Mammary epithelial cell (primary cell): ENCODE data around the gene GSTM3.

ENCODE experiments used
- CTCF ChIP-seq, 2 donors: IDR thresholded peaks in 1 of 2; conservative IDR thresholded peaks in 1 of 2; 2 replicates each; pipeline ENCODE4 v1.5.1; 2011 to 2012; ENCODE audit warnings: inconsistent platforms in 2 of 2, low read length in 2 of 2, mild to moderate bottlenecking in 2 of 2, control low read depth in 1 of 2, low read depth in 1 of 2; ENCODE audit not compliant: insufficient read depth in 1 of 2; ENCODE audit errors: extremely low read depth in 1 of 2
- EZH2 ChIP-seq: IDR thresholded peaks from 2 replicates; pipeline ENCODE4 v1.6.1; 2012; ENCODE audit warnings: low read length, inconsistent platforms, borderline replicate concordance

- TF ChIP-seq CTCF (conservative IDR thresholded peaks at IDR 0.05 in 1 of 2, IDR thresholded peaks at IDR 0.05 in 1 of 2; ENCODE audit: extremely low read depth in 1 of 2, insufficient read depth in 1 of 2, low read depth in 1 of 2, low read length in 2 of 2) (no peak), EZH2 (no peak)
These were observed 12.0 kb downstream of the GSTM3 start for GRCh38 chr1:109728870-109729269.
